ENCODE measurements around the gene S100A7A.

Gene S100A7A

DNA sequence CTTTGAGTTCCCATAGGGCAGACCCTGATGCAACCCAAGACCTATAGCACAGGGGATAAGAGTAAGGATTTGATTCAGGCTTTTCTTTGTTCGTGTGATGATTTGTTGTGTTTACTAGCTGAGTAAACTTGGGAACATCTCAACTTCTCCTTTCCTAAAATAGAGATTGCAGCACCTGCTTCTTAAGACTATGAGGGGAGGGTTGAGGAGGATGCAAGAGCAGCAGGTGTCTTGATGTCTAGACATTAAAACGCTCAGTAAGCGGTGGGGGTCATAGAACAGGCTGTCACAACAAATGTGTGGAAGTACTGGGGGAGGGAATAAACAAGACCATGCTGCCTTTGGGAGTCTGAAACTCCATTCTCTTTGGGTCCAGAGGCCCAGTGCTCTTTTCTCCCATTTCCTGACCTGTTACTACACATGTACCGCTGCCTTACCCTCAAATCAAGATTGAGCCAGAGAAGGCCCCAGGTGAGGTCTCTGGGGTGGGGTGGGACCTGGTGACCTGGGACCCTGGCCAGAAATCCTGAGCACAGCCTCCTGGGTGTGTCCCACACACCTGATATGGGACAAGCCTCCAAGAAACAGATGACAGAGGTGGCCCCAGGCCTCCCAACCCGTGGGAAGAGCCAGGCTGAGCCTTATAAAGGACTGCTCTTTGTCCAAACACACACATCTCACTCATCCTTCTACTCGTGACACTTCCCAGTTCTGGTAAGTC, at the start of gene S100A7A:
S100A7A (plus strand) TSS at position 671 of the 721 bp plus-strand sequence. CDS start 1,563 bp downstream, outside the sequence.
- DNase-seq (ENCODE audit: low spot score), result no peak

GRCh38 chr1:153367090-153367489, 49.2 kb upstream of the S100A7A start:
- no peak for DNase-seq (ENCODE audit: low spot score)

GRCh38 chr1:153368495-153368894, 47.8 kb upstream of the S100A7A start:
- no peak for DNase-seq (ENCODE audit: low spot score)

DNA sequence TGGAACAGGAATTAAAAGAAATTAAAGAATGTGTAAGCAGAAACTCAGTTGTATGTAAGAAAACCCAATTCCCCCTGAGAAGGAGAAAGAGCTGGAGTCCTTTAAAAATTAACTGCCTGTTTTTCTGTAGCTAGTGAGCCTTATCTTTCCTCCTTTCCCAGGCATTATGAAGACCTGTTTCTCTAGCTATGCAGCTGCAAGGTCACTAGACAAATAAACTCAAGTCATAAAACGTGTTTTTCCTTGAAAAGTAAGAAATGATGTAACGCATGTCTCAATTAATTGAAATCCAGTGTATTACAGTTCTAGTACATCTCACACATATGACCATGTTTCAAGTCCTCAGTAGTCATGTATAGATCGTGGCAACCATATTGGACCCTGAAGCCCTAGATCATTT, 46.2 kb upstream of the S100A7A start:
- DNase-seq (ENCODE audit: low spot score), result no peak

DNA sequence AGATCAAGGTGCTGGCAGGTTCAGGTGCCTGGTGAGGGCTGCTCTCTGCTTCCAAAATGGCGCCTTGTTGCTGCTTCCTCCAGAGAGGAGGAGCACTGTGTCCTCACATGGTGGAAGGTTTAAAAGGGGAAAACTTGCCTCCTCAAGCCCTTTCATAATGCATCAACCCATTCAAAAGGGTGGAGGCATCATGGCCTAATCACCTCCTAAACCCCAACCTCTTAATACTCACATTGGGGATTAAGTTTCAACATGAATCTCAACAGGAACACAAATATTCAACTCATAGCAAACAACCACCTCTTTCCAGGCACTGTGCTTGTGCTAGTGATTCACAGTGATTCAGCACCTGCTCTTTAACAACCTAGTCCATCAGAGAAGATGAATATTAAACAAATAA, 45.1 kb upstream of the S100A7A start:
- DNase-seq (ENCODE audit: low spot score), result no peak

DNA sequence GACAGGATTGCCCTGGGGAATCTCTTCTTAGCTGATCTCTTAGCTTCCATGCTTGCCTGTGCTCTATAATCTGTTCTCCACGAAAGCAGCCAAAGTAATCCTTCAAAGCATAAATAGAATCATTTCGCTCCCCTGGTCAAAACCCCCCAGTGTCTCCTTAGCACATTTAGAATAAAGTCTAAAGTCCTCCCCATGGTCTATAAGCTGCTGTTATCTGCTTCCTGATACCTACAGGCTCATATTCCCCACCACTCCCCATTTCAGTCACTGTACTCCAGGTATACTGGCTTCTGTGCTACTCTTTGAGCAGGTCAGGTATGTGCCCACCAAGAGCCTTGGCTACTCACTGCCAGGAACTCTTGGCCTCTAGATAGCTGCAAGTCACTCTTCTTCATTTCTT, 43.7 kb upstream of the S100A7A start:
- DNase-seq (ENCODE audit: low spot score), result no peak

DNA sequence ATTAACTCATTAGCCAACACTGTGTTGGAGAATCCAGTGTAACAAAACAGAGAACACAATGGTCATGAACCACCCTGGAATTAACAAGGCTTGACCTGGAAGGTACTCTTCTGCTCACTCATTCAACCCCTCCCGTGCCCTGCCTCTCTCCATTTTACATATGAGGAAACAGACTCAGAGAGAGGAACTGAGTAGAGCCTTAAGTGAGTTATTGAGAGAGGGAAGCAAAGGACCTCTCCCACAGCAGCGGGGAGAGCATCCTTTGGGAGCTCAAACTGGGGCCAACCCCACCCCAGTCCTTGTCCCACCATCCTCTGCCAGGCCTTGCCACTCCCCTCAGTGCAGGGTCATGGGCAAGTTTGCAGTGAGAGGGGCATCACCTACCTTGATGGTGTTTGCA, 42.2 kb upstream of the S100A7A start:
- DNase-seq (ENCODE audit: low spot score), result no peak

- no peak for DNase-seq (ENCODE audit: low spot score)
Measured at GRCh38 chr1:153375511-153375910, 40.8 kb upstream of the S100A7A start, which contains the start of gene S100A12. Gene S100A12, minus strand, starts transcription at chr1:153375621. Its CDS starts 1,029 bp downstream, at chr1:153374592.

DNA sequence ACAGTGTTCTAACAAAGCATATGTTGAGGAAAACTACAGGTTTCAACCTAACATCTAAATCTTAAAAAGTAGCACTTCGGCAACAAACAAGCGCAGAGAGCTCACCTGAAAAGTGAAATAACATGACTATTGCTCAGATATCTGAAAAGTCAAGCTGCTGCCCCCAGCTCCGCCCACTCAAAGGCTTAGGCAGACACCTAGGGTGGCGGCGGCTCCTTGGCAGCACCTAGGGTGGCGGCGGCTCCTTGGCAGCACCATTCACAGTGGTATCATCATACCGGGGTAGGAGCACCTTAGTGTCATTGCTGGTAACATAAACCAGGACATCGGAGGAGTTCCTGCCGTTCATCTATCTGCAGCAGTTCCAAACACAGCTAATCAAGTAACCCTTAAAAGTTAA, 36.7 kb upstream of the S100A7A start:
- DNase-seq (ENCODE audit: low spot score), result no peak

DNA sequence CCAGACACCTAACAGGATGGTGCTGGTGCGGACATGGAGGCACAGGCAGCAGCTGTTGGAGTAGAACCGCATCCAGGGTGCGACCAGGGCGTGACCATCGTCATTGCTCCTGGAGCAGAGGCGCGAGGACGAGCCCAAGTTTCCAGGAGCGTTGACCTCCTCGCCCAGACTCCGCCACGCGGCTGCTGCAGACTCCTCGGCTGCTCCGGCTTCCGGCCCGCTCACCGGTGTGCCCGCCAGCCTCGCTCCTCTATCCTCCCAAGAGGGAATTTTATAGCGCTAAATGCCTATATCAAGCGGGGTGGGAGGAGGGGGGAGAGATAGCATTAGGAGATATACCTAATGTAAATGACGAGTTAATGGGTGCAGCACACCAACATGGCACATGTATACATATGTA, 35.6 kb upstream of the S100A7A start:
- DNase-seq (ENCODE audit: low spot score), result no peak

DNA sequence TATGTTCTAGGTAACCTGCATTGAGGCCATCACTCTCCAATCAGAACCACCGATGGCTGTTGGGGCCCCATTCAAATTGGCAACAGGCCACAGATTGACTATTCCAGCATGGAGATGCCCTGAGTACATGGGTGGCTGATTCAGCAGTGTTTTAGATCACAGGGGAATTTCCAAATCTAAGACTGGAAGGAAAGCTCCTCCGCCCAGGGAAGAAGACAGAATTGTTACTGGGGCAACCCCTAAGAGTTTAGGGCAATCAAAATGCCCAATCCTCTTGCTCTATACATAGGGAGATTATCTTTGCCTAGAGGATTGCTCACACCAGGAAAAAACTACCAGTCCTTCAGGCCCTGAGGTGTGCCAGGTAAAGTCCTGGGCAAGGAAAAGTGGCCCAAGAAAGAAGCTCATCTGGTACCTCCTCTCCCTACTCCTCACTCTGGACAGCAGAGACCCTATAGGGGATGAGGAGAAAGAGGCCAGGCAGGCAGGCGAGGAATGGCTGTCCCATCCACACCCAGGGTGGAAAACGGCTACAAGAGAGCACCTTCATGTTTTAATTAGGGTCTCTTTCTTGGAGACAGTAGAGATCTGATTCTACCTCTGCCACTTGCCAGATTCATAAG, 31.3 kb upstream of the S100A7A start:
- DNase-seq (ENCODE audit: low spot score), result no peak

DNA sequence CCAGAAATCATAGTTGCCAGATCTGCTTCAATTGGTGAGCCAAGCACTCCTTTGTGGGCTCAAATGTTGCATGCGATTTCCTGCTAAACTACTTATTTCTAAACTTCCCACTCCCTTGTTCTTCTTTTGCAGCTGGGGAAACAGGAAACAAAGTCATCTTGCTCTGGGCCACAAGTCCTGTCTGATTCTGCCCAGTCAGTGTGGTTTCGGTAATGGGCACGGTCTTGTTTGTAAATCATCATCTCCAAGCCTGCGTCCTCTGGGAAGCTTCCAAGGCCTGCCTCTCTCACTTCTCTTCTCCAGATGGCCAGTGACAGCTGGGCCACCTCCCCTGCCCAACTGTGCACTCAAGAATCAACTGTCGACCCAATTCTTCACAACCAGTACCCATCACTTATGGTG, 29.8 kb upstream of the S100A7A start:
- DNase-seq (ENCODE audit: low spot score), result no peak

- no peak for DNase-seq (ENCODE audit: low spot score)
Measured at GRCh38 chr1:153387001-153387400, 29.3 kb upstream of the S100A7A start.

- DNase-seq (ENCODE audit: low spot score), result no peak
Measured at GRCh38 chr1:153387785-153388184, 28.5 kb upstream of the S100A7A start.

- no peak for DNase-seq (ENCODE audit: low spot score)
Measured at GRCh38 chr1:153389401-153389800, 26.9 kb upstream of the S100A7A start.

DNA sequence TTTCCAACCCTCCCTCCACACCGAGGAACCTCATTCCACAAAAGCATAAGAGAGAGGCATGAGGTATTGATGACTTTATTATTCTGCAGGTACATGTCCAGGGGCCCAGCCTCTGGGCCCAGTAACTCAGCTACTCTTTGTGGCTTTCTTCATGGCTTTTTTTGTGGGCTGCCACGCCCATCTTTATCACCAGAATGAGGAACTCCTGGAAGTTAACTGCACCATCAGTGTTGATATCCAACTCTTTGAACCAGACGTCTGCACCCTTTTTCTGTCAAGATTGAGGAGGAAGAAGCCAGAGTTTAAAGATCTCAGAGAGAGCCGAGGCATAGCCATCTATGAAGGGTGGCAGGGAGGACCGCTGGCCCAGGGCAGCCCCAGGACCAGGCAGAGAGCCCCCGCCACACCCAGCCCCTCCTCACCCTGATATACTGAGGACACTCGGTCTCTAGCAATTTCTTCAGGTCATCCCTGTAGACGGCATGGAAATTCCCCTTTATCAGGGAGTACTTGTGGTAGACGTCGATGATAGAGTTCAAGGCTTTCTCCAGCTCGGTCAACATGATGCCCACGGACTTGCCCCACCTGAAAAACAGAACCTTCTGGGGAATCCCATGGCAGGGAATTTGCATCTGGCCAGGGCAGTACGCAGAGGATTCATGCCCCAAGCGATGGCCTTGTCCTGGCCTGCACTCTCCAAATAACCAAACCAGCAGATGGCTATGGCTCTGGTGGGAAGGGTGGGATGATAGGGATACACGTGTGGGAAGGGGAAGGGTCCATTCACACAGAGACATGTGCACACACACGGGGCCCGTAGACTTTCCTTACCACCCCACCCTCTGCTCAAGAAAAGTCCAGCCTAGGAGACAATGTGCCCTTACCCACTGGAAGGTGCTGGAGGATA, 26.1 kb upstream of the S100A7A start:
- no peak for DNase-seq (ENCODE audit: low spot score)

GRCh38 chr1:153390938-153391710, 25.2 kb upstream of the S100A7A start, which contains the start of gene S100A8:
Gene S100A8, minus strand, starts transcription at chr1:153391073. Its CDS starts 538 bp downstream, at chr1:153390535.
- DNase-seq (ENCODE audit: low spot score), result no peak

- DNase-seq (ENCODE audit: low spot score), result no peak
Measured at GRCh38 chr1:153392258-153392657, 24.1 kb upstream of the S100A7A start.

DNA sequence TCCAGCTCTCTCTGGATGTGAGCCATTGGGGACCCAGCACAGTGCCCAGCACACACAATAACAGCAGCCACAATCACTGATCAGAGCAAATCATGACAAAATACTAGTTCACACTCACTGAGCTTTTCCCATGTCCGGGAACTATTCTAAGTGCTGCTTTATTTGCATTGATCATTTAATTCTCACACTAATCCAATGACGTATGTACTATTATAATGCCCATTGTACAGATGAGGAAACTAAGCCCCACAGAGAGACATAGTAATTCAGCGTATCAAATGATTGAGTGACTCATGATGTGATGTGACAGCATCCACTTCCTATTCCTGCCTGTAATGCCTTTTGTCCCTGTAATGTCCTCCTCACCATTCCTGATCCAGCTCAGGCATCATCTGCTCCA, 23.5 kb upstream of the S100A7A start:
- no peak for DNase-seq (ENCODE audit: low spot score)

- DNase-seq (ENCODE audit: low spot score), result peak; percentile 66
Measured at GRCh38 chr1:153393926-153394325, 22.4 kb upstream of the S100A7A start.

GRCh38 chr1:153394391-153394790, 21.9 kb upstream of the S100A7A start:
- no peak for DNase-seq (ENCODE audit: low spot score)

All from iPS-NIHi11 (cell line).